Omental fat pad (tissue), 4 donors: ENCODE results near the gene NKX2-2. TPM values are rescaled to one million over a fixed set of nuclear protein-coding genes. Genes with fewer than 3 reads are reported as not detected.

Experiments
- ATAC-seq: fragments of 150-250 bp; one replicate; pipeline ENCODE4 v1.9.1; 2016; ENCODE audit warnings: mild to moderate bottlenecking, moderate library complexity; ENCODE audit not compliant: low FRiP score
- DNase-seq: peaks from one replicate; pipeline ENCODE4 v3.0.0-alpha.2; 2019; ENCODE audit warnings: low spot score
- total RNA-seq, 4 donors: library from RNA; depleted of rRNA; stranded (reverse); fragments of >200 nt; gene quantifications; one replicate each; pipeline ENCODE4 v1.1.0, GENCODE V29; 2016
- TF ChIP-seq, protein P1 (sequence below), 3 donors: fragments of 450-650 bp; IDR thresholded peaks; one replicate each; pipeline ENCODE4 v1.5.1; 2016 to 2017; ENCODE audit warnings: antibody characterized with exemption in 3 of 3, mild to moderate bottlenecking in 3 of 3, moderate library complexity in 2 of 3

The NKX2-2 gene
- total RNA-seq, 4 donors from 2014 or later: not detected

- ATAC-seq (no peak), DNase-seq (no peak)
- TF ChIP-seq, protein P1, sequence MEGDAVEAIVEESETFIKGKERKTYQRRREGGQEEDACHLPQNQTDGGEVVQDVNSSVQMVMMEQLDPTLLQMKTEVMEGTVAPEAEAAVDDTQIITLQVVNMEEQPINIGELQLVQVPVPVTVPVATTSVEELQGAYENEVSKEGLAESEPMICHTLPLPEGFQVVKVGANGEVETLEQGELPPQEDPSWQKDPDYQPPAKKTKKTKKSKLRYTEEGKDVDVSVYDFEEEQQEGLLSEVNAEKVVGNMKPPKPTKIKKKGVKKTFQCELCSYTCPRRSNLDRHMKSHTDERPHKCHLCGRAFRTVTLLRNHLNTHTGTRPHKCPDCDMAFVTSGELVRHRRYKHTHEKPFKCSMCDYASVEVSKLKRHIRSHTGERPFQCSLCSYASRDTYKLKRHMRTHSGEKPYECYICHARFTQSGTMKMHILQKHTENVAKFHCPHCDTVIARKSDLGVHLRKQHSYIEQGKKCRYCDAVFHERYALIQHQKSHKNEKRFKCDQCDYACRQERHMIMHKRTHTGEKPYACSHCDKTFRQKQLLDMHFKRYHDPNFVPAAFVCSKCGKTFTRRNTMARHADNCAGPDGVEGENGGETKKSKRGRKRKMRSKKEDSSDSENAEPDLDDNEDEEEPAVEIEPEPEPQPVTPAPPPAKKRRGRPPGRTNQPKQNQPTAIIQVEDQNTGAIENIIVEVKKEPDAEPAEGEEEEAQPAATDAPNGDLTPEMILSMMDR (IDR thresholded peaks at IDR 0.05): no peak
These were observed 21.0 kb upstream of the NKX2-2 start for GRCh38 chr20:21534886-21535285.

DNA sequence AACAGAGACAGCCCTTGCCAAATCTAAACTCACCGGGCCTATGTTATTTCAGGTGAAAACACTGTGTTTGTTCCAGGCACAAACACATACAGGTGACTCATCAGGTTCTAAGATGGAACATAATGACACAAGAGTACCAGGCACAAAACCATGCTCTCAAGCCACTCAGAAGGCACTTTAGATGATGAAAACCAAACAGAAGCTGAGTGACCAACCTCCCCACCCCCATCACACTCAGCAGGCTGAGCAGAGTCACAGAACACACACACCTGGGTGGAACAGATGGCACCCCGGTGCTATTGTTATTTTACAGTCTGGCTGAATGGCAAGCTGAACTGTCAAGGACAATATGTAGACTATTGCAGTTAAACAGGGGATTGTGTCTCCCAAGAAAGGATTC, 20.6 kb upstream of the NKX2-2 start:
- no peak for DNase-seq
- TF ChIP-seq, protein P1 (IDR thresholded peaks at IDR 0.05): no peak
- no peak for ATAC-seq

GRCh38 chr20:21529863-21530262, 16.0 kb upstream of the NKX2-2 start:
- no peak for ATAC-seq
- TF ChIP-seq, protein P1 (IDR thresholded peaks at IDR 0.05): no peak
- DNase-seq: no peak

DNA sequence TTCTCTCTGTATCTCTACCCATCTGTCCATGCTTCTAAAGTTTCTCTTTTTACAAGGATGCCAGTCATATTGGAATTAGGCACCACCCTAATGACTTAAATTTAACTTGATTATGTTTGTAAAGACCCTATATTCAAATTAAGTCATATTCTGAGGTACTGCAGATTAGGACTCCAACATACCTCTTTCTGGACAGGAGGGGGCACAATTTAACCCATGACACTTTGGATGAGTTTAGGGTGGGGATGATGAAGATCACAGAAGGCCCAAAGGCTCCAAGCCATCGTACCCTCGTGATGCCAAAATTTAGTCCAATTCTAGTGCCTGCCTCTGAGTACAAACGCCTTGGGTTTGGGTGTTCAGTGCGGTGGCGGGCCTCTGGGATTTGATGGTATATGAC, 15.0 kb upstream of the NKX2-2 start:
- TF ChIP-seq, protein P1 (IDR thresholded peaks at IDR 0.05): no peak
- DNase-seq (no peak), ATAC-seq (no peak)

DNA sequence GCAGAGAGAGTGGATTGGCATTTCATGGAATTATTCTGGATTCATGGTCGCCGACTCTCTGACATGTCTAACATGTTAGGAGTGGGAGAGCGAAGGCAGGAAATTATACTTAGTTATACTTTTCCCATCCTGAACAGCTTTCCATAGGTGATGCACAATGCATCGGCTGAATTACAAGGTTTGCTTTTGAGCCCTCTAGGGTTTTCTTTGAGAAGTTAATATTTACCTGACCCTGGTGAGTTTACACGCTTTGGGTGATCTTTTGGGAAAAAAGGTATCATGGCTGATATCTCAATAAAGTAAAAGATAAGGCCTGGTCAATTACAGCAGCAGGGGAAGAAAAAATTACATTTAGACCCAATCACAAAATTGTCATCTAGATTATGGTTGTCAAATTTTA, 14.0 kb upstream of the NKX2-2 start:
- no peak for ATAC-seq
- no peak for DNase-seq
- TF ChIP-seq, protein P1 (IDR thresholded peaks at IDR 0.05): no peak

- ATAC-seq (no peak), DNase-seq (no peak)
- TF ChIP-seq, protein P1 (IDR thresholded peaks at IDR 0.05): no peak
These were observed 12.9 kb upstream of the NKX2-2 start for GRCh38 chr20:21526776-21527175.

DNA sequence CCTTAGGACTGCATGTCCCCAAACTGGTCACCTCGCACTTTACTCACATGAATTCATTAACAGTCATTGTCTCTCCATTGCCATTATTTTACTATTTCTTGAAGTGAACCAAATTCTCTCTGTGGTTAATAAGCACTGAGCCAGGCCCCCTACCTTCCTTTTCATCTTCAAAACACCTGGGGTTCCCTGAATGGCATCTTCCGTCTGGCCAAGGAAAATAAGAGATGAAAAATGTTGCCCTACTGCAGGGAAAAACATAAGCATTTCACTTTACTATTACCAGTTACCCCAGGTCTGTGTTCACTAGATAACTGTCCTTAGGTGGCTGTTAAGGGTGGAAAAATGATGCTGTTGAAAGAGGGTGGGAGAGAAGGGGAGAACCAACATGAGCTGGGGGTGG, 10.0 kb upstream of the NKX2-2 start:
- DNase-seq (no peak), ATAC-seq (no peak)
- TF ChIP-seq, protein P1 (IDR thresholded peaks at IDR 0.05): no peak
